Astrocyte (in vitro differentiated cells and primary cell): ENCODE data around the gene ATP1A2. TPM values are rescaled to one million over a fixed set of nuclear protein-coding genes. Genes with fewer than 3 reads are reported as not detected.
A peak's percentile ranks its signal among the peaks of the same experiment; 100 is the strongest.

Experiments used
- DNase-seq: peaks from one replicate; pipeline ENCODE4 v3.0.0-alpha.2; 2010; ENCODE audit warnings: low read depth
- FAIRE-seq: peaks from 2 replicates; lab custom pipeline; 2011; peaks lifted over from hg19 to GRCh38; lab: Jason Lieb, UNC
- H2AFZ ChIP-seq: 2 replicates; pipeline ENCODE4 v1.6.0; 2012; ENCODE audit warnings: low read depth, low read length, inconsistent platforms
- H3K27ac ChIP-seq: 2 replicates; pipeline ENCODE4 v1.5.1; 2011; ENCODE audit warnings: low read depth, low read length, inconsistent platforms
- H3K27me3 ChIP-seq: 2 replicates; pipeline ENCODE4 v1.6.0; 2011; ENCODE audit warnings: low read length, inconsistent platforms; ENCODE audit not compliant: insufficient read depth
- H3K36me3 ChIP-seq: 2 replicates; pipeline ENCODE4 v1.5.1; 2011; ENCODE audit warnings: low read length, inconsistent platforms; ENCODE audit not compliant: insufficient read depth
- H3K4me1 ChIP-seq: 2 replicates; pipeline ENCODE4 v1.5.1; 2011; ENCODE audit warnings: low read length, inconsistent platforms; ENCODE audit not compliant: insufficient read depth
- H3K4me2 ChIP-seq: 2 replicates; pipeline ENCODE4 v1.6.0; 2012; ENCODE audit warnings: low read length, inconsistent platforms
- H3K4me3 ChIP-seq: 2 replicates; pipeline ENCODE4 v1.5.1; 2011; ENCODE audit warnings: low read depth, mild to moderate bottlenecking, low read length, inconsistent platforms; ENCODE audit not compliant: insufficient read depth
- H3K79me2 ChIP-seq: 2 replicates; pipeline ENCODE4 v1.6.0; 2012; ENCODE audit warnings: mild to moderate bottlenecking, low read length, inconsistent platforms; ENCODE audit not compliant: insufficient read depth
- H3K9ac ChIP-seq: 2 replicates; pipeline ENCODE4 v1.6.0; 2012; ENCODE audit warnings: mild to moderate bottlenecking, low read length, inconsistent platforms
- H3K9me3 ChIP-seq: 2 replicates; pipeline ENCODE4 v1.5.1; 2012; ENCODE audit warnings: low read depth, mild to moderate bottlenecking, low read length, inconsistent platforms; ENCODE audit not compliant: insufficient read depth
- H4K20me1 ChIP-seq: 2 replicates; pipeline ENCODE4 v1.6.0; 2012; ENCODE audit warnings: low read length, inconsistent platforms; ENCODE audit not compliant: insufficient read depth
- H3K27ac Mint-ChIP-seq: one replicate; pipeline ENCODE4 v1.8.0; 2021; ENCODE audit warnings: mild to moderate bottlenecking, mixed read lengths; ENCODE audit not compliant: unreplicated experiment
- H3K27me3 Mint-ChIP-seq: one replicate; pipeline ENCODE4 v1.8.0; 2021; ENCODE audit warnings: low read depth, mixed read lengths; ENCODE audit not compliant: unreplicated experiment
- H3K36me3 Mint-ChIP-seq: one replicate; pipeline ENCODE4 v1.8.0; 2021; ENCODE audit warnings: low read depth, mixed read lengths; ENCODE audit not compliant: unreplicated experiment
- H3K4me1 Mint-ChIP-seq: one replicate; pipeline ENCODE4 v1.8.0; 2021; ENCODE audit warnings: low read depth, mixed read lengths; ENCODE audit not compliant: unreplicated experiment
- H3K4me3 Mint-ChIP-seq: one replicate; pipeline ENCODE4 v1.8.0; 2021; ENCODE audit warnings: mild to moderate bottlenecking, moderate library complexity, mixed read lengths; ENCODE audit not compliant: unreplicated experiment
- H3K9me3 Mint-ChIP-seq: one replicate; pipeline ENCODE4 v1.8.0; 2021; ENCODE audit warnings: mild to moderate bottlenecking, mixed read lengths; ENCODE audit not compliant: unreplicated experiment
- EZH2 ChIP-seq: IDR thresholded peaks from 2 replicates; pipeline ENCODE4 v1.6.1; 2012; ENCODE audit warnings: mild to moderate bottlenecking, low read length, inconsistent platforms; ENCODE audit not compliant: insufficient read depth
- total RNA-seq: library from RNA; stranded (reverse); gene quantifications from 2 replicates; pipeline ENCODE4 v1.2.1, GENCODE V29; 2021
- TF ChIP-seq, protein P1 (sequence below): IDR thresholded peaks from 2 replicates; pipeline ENCODE4 v1.5.1; 2011; ENCODE audit warnings: low read depth, mild to moderate bottlenecking, inconsistent platforms, low read length, moderate library complexity; ENCODE audit not compliant: insufficient read depth

The ATP1A2 gene
- total RNA-seq, 1 donor from 2014 or later: 2.5 TPM

- H2AFZ ChIP-seq: no peak overlapping the region
- Mint-ChIP-seq H3K27me3 (peaks cover 5% of the 10 kb centered on the region), H3K9me3 (no peaks in the 10 kb centered on the region), H3K4me3 (peak overlapping the region; percentile 40), H3K27ac (no peak overlapping the region), H3K4me1 (peaks cover 26% of the 10 kb centered on the region), H3K36me3 (no peaks in the 10 kb centered on the region)
- no peak for TF ChIP-seq EZH2
- TF ChIP-seq, protein P1, sequence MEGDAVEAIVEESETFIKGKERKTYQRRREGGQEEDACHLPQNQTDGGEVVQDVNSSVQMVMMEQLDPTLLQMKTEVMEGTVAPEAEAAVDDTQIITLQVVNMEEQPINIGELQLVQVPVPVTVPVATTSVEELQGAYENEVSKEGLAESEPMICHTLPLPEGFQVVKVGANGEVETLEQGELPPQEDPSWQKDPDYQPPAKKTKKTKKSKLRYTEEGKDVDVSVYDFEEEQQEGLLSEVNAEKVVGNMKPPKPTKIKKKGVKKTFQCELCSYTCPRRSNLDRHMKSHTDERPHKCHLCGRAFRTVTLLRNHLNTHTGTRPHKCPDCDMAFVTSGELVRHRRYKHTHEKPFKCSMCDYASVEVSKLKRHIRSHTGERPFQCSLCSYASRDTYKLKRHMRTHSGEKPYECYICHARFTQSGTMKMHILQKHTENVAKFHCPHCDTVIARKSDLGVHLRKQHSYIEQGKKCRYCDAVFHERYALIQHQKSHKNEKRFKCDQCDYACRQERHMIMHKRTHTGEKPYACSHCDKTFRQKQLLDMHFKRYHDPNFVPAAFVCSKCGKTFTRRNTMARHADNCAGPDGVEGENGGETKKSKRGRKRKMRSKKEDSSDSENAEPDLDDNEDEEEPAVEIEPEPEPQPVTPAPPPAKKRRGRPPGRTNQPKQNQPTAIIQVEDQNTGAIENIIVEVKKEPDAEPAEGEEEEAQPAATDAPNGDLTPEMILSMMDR: no peak
- no peak for FAIRE-seq
- H3K27ac ChIP-seq: no peak overlapping the region
- no peak overlapping the region for H3K9ac ChIP-seq
- no peak overlapping the region for H3K4me3 ChIP-seq
- no peak overlapping the region for H3K4me2 ChIP-seq
- H3K27me3 ChIP-seq: peaks cover 2% of the 10 kb centered on the region
- H3K4me1 ChIP-seq: peaks cover 3% of the 10 kb centered on the region
- H3K9me3 ChIP-seq: no peaks in the 10 kb centered on the region
- H4K20me1 ChIP-seq: no peaks in the 10 kb centered on the region
- H3K36me3 ChIP-seq: no peaks in the 10 kb centered on the region
- DNase-seq: no peak
- no peaks in the 10 kb centered on the region for H3K79me2 ChIP-seq
Measured at GRCh38 chr1:160166166-160166868, 50.8 kb downstream of the ATP1A2 start.

DNA sequence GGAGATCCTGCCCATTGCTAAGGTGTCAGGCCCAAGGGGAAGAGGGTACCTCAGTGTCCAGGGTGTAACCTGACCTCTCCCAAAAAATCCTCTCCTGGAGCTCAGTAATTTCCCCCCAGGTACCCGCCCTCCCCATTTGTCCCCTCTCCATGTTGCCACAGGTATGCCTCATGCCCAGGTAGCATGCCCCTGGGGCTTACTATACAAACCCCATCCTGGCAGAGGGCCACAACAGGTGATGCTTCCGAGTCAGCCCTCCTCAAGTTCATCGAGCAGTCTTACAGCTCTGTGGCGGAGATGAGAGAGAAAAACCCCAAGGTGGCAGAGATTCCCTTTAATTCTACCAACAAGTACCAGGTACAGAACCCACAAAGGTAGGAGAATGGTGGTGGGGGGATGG, 51.5 kb downstream of the ATP1A2 start:
- Histone ChIP-seq H3K9ac (no peak overlapping the region), H3K4me2 (no peak overlapping the region)

More for the DNA sequence above, 51.5 kb downstream of the ATP1A2 start:
- DNase-seq: no peak
- Mint-ChIP-seq H3K9me3 (no peaks in the 10 kb centered on the region), H3K36me3 (no peaks in the 10 kb centered on the region), H3K27me3 (peaks cover 7% of the 10 kb centered on the region), H3K4me1 (peaks cover 31% of the 10 kb centered on the region), H3K4me3 (no peak overlapping the region), H3K27ac (no peak overlapping the region)
- peaks cover 2% of the 10 kb centered on the region for H3K27me3 ChIP-seq
- FAIRE-seq: no peak
- H3K4me1 ChIP-seq: peaks cover 7% of the 10 kb centered on the region
- no peaks in the 10 kb centered on the region for H3K79me2 ChIP-seq
- H3K36me3 ChIP-seq: no peaks in the 10 kb centered on the region
- H3K4me3 ChIP-seq: no peak overlapping the region
- no peak overlapping the region for H2AFZ ChIP-seq
- TF ChIP-seq EZH2: no peak
- TF ChIP-seq, protein P1: no peak
- H3K9me3 ChIP-seq: no peaks in the 10 kb centered on the region
- no peak overlapping the region for H3K27ac ChIP-seq
- no peaks in the 10 kb centered on the region for H4K20me1 ChIP-seq
